Chondrocyte (in vitro differentiated cells): ENCODE data around the gene PGAM5. TPM values are rescaled to one million over a fixed set of nuclear protein-coding genes. Genes with fewer than 3 reads are reported as not detected.

ENCODE experiments used
- DNase-seq: peaks from one replicate; pipeline ENCODE4 v3.0.0; 2021; ENCODE audit warnings: mixed read lengths, low spot score
- H3K27ac Mint-ChIP-seq: one replicate; pipeline ENCODE4 v1.8.0; 2021; ENCODE audit warnings: mild to moderate bottlenecking, moderate library complexity, mixed read lengths; ENCODE audit not compliant: unreplicated experiment
- H3K27me3 Mint-ChIP-seq: 2 replicates; pipeline ENCODE4 v1.8.0; 2021; ENCODE audit warnings: low read depth, mixed read lengths
- H3K36me3 Mint-ChIP-seq: 2 replicates; pipeline ENCODE4 v1.8.0; 2021; ENCODE audit warnings: low read depth, mixed read lengths
- H3K4me1 Mint-ChIP-seq: 2 replicates; pipeline ENCODE4 v1.8.0; 2021; ENCODE audit warnings: low read depth, mild to moderate bottlenecking, mixed read lengths
- H3K4me3 Mint-ChIP-seq: one replicate; pipeline ENCODE4 v1.8.0; 2021; ENCODE audit warnings: mild to moderate bottlenecking, moderate library complexity, mixed read lengths; ENCODE audit not compliant: unreplicated experiment
- H3K9me3 Mint-ChIP-seq: 2 replicates; pipeline ENCODE4 v1.8.0; 2021; ENCODE audit warnings: low read depth, mixed read lengths
- CTCF ChIP-seq: fragments of 200-600 bp; sonication (generic); IDR thresholded peaks from 2 replicates; pipeline ENCODE4 v1.5.0; 2021; ENCODE audit warnings: antibody characterized with exemption, mild to moderate bottlenecking, moderate library complexity
- total RNA-seq: library from RNA; stranded (reverse); gene quantifications from 3 replicates; pipeline ENCODE4 v1.2.1, GENCODE V29; 2021

PGAM5 gene
- total RNA-seq, 1 donor from 2014 or later: 18.8 TPM

- H3K4me3 Mint-ChIP-seq: peak overlapping the region; percentile 77
- H3K36me3 Mint-ChIP-seq: no peaks in the 10 kb centered on the region
- TF ChIP-seq CTCF: no peak
- peak overlapping the region; percentile 82 for H3K27ac Mint-ChIP-seq
- H3K27me3 Mint-ChIP-seq: no peaks in the 10 kb centered on the region
- peaks cover 15% of the 10 kb centered on the region for H3K4me1 Mint-ChIP-seq
- DNase-seq: no peak
- H3K9me3 Mint-ChIP-seq: no peaks in the 10 kb centered on the region
These were observed 620 bp downstream of the PGAM5 start for GRCh38 chr12:132711080-132711843.

- no peaks in the 10 kb centered on the region for H3K27me3 Mint-ChIP-seq
- no peak for TF ChIP-seq CTCF
- no peak for DNase-seq
- H3K4me1 Mint-ChIP-seq: peaks cover 15% of the 10 kb centered on the region
- H3K27ac Mint-ChIP-seq: no peak overlapping the region
- H3K4me3 Mint-ChIP-seq: no peak overlapping the region
- H3K36me3 Mint-ChIP-seq: no peaks in the 10 kb centered on the region
- H3K9me3 Mint-ChIP-seq: no peaks in the 10 kb centered on the region
These were observed 2.5 kb downstream of the PGAM5 start for GRCh38 chr12:132713123-132713522.

GRCh38 chr12:132715874-132716273, 5.2 kb downstream of the PGAM5 start:
- H3K27ac Mint-ChIP-seq: no peak overlapping the region
- peaks cover 10% of the 10 kb centered on the region for H3K36me3 Mint-ChIP-seq
- DNase-seq: no peak
- no peak for TF ChIP-seq CTCF
- peaks cover 10% of the 10 kb centered on the region for H3K4me1 Mint-ChIP-seq
- H3K9me3 Mint-ChIP-seq: no peaks in the 10 kb centered on the region
- no peaks in the 10 kb centered on the region for H3K27me3 Mint-ChIP-seq
- no peak overlapping the region for H3K4me3 Mint-ChIP-seq

GRCh38 chr12:132716356-132716755, 5.7 kb downstream of the PGAM5 start:
- peaks cover 10% of the 10 kb centered on the region for H3K36me3 Mint-ChIP-seq
- no peaks in the 10 kb centered on the region for H3K9me3 Mint-ChIP-seq
- no peak for TF ChIP-seq CTCF
- no peak overlapping the region for H3K4me3 Mint-ChIP-seq
- H3K27me3 Mint-ChIP-seq: no peaks in the 10 kb centered on the region
- no peak for DNase-seq
- H3K4me1 Mint-ChIP-seq: peaks cover 8% of the 10 kb centered on the region
- no peak overlapping the region for H3K27ac Mint-ChIP-seq

GRCh38 chr12:132717011-132717410, 6.4 kb downstream of the PGAM5 start:
- TF ChIP-seq CTCF: no peak
- DNase-seq: no peak
- Mint-ChIP-seq H3K4me1 (peaks cover 3% of the 10 kb centered on the region), H3K27me3 (no peaks in the 10 kb centered on the region), H3K4me3 (no peak overlapping the region), H3K36me3 (peaks cover 10% of the 10 kb centered on the region), H3K9me3 (no peaks in the 10 kb centered on the region), H3K27ac (no peak overlapping the region)
